GM19328 (cell line): ENCODE measurements around the gene TNFRSF1B.

ENCODE experiments used
- ATAC-seq: cut with Tn5 transposase; IDR thresholded peaks from one replicate; pipeline ENCODE4 v1.9.1; 2021; ENCODE audit warnings: mild to moderate bottlenecking, moderate library complexity; ENCODE audit not compliant: unreplicated experiment

The TNFRSF1B gene

GRCh38 chr1:12141163-12141850, 25.5 kb upstream of the TNFRSF1B start:
- ATAC-seq: no peak

GRCh38 chr1:12142141-12142823, 24.5 kb upstream of the TNFRSF1B start:
- no peak for ATAC-seq

GRCh38 chr1:12142891-12143630, 23.7 kb upstream of the TNFRSF1B start:
- no peak for ATAC-seq

GRCh38 chr1:12143631-12144155, 23.1 kb upstream of the TNFRSF1B start:
- ATAC-seq: no peak

- ATAC-seq: no peak
Observed at GRCh38 chr1:12144236-12144635, 22.6 kb upstream of the TNFRSF1B start.

GRCh38 chr1:12144969-12145368, 21.8 kb upstream of the TNFRSF1B start:
- no peak for ATAC-seq

GRCh38 chr1:12145616-12146342, 21.0 kb upstream of the TNFRSF1B start:
- no peak for ATAC-seq

- no peak for ATAC-seq
Observed at GRCh38 chr1:12146343-12147112, 20.3 kb upstream of the TNFRSF1B start.

- no peak for ATAC-seq
Observed at GRCh38 chr1:12147201-12147701, 19.5 kb upstream of the TNFRSF1B start.

- no peak for ATAC-seq
Observed at GRCh38 chr1:12148160-12148957, 18.4 kb upstream of the TNFRSF1B start.

GRCh38 chr1:12148958-12149790, 17.6 kb upstream of the TNFRSF1B start:
- no peak for ATAC-seq

GRCh38 chr1:12149791-12150175, 17.0 kb upstream of the TNFRSF1B start:
- ATAC-seq: no peak

GRCh38 chr1:12150456-12151200, 16.2 kb upstream of the TNFRSF1B start:
- ATAC-seq: no peak

- ATAC-seq: no peak
Observed at GRCh38 chr1:12151465-12151864, 15.3 kb upstream of the TNFRSF1B start.

GRCh38 chr1:12152113-12152891, 14.5 kb upstream of the TNFRSF1B start:
- ATAC-seq: peak; percentile 56

- no peak for ATAC-seq
Observed at GRCh38 chr1:12153181-12153785, 13.5 kb upstream of the TNFRSF1B start.
